Gastroesophageal sphincter (tissue), 3 donors: ENCODE results near the gene ANO10.

ENCODE experiments used
- CTCF ChIP-seq, 4 experiments: fragments of 200-600 bp in 2 of 4; fragments of 450-650 bp in 2 of 4; sonication (generic) in 1 of 4; IDR thresholded peaks; one replicate each; pipeline ENCODE4 v1.5.1; 2017 to 2019; ENCODE audit warnings: antibody characterized with exemption in 4 of 4, mild to moderate bottlenecking in 2 of 4, moderate library complexity in 2 of 4
- EP300 ChIP-seq: sonication (generic); formaldehyde crosslinking; IDR thresholded peaks from one replicate; pipeline ENCODE4 v1.6.1; 2017; ENCODE audit warnings: antibody characterized with exemption, mild to moderate bottlenecking
- POLR2A ChIP-seq, 2 donors: fragments of 450-650 bp; IDR thresholded peaks; one replicate each; pipeline ENCODE4 v1.6.1; 2017; ENCODE audit warnings: antibody characterized with exemption in 2 of 2, mild to moderate bottlenecking in 2 of 2, moderate library complexity in 1 of 2
- POLR2AphosphoS5 ChIP-seq: sonication (generic); formaldehyde crosslinking; IDR thresholded peaks from one replicate; pipeline ENCODE4 v1.6.1; 2017; ENCODE audit warnings: antibody characterized with exemption

GRCh38 chr3:43473737-43474136 is 148.1 kb downstream of the ANO10 start:
- TF ChIP-seq CTCF (IDR thresholded peaks at IDR 0.05) (no peak), POLR2A (IDR thresholded peaks at IDR 0.05) (no peak), EP300 (no peak), POLR2AphosphoS5 (no peak)
